NCI-H2029 treated with DMSO at 0.1 percent for 48 hours (cell line): ENCODE results near the gene SIRT3.
"Not testable (repeated sequence)": the region's sequence is repeated elsewhere in the genome, so short reads cannot be mapped to it uniquely, and the experiment has no call there.

Experiments
- DNase-seq: peaks from one replicate; lab custom pipeline; 2025; lab: John Stamatoyannopoulos, UW

SIRT3 gene

DNA sequence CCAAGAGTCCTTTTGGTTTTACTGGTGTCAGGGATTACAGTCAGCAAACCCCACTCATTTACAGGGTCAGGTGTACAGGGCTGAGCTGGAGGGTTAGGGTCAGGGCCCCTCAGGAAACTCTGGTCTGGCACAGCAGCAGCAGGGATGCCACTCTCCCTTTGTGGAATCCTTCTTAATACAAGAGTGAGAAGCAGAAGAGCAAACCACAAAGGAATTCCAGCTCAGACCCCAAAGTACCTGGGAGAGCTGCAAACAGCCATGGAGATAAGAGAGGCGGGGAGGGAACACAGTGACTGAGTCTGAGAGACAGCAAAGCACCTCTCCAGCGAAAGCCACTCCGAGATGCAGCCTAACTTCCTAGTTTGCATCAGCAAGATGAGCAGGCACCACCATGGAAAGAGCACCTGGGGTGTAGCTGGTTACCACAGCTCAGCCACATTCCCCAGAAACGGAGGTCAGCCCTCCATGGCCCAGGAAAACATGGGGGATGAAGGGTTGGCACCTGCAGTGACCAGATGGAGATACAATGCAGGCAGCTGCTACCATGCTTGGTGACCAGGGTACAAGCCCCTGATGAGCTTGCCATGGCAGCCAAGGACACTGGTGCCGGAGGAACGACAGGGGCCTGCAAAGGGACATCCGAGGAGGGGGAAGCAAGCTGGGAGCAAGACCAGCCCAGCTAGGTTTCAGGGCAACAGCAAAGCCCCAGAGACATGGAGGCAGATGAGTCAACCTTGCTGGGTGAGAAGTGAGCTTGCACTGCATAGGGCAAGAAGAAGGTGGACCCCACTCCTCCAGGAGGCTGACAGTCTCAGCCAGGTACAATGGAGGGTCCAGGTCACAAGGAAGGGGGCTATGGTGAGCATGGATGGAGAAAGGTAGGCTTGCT, 32.8 kb downstream of the SIRT3 start:
- no peak for DNase-seq

DNA sequence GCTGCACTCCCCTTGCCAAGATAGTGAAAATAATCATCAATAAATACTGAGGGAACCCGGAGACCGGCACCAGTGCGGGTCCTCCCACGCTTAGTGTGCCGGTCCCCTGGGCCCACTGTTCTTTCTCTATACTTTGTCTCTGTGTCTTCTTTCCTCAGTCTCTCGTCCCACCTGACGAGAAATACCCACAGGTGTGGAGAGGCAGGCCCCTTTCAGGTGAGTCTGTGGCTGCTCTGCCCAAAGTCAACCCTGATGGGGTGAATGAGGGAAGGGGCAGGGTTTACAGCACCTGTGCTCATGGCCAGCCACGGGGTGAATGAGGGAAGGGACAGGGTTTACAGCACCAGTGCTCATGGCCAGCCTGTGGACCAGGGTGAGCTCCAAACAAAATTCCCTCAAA, 33.7 kb downstream of the SIRT3 start:
- no peak for DNase-seq

DNA sequence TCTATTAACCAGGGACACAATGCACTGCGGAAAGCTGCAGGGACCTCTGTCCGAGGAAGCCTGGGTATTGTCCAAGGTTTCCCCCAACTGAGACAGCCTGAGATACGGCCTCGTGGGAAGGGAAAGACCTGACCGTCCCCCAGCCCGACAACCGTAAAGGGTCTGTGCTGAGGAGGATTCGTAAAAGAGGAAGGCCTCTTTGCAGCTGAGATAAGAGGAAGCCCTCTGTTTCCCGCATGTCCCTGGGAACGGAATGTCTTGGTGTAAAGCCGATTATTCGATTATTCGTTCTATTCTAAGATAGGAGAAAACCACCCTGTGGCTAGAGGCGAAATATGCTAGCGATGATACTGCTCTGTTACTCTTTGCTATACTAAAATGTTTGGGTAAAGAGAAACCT, 34.2 kb downstream of the SIRT3 start:
- no peak for DNase-seq

DNA sequence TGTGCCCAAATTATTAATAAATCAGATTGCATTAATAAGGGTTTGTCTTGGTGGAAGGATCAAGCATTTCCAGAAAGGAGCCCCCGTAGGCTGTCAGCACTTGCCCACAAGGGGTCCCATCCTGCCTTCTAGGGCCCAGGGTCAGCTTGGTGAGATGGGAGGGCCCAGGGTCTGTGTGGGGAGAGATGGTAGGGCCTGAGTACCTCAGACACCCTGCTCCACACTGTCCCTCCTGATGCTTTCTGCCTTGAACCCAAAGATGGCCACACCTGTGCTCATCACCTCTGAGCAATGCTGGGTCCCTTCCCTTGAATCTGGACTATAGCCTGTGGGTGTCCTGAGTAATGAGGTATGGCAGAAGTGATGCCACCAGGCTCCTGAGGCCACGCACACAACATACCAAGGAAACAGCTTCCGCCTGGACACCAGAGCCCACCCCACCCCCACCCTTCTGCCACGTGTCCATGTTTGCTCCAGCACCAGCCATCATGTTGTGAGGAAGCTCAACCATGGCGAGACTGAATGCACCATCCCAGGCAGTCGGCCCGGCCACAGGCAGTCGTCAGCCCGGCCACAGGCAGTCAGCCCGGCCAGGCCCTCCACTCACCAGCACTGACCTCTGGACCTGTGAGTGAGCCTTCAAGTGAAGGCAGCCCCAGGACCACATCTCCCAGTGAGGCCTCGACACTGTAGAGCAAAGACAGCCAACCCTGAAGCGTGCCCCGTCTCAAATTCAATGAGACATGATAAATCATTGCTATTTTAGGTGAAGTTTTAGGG, 35.7 kb downstream of the SIRT3 start:
- no peak for DNase-seq

DNA sequence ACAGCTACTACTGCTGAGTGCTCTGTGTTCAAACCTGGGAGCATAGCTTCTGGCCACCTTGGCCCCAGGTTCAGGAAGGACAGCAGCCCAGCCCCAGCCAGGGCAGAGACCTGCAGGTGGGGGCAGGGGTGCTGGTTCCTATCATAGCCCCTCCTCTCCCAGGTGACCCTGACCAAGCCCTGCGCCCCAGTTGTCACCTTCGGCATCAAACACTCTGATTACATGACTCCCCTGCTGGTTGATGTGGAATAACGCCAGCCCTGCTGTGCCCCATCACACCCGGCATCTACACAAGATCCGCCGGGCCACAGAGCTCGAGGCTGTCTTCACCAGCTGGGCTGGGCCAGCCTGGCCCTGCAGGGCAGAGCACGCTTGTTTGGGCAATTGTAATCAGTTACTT, 36.4 kb downstream of the SIRT3 start:
- DNase-seq: no peak

DNA sequence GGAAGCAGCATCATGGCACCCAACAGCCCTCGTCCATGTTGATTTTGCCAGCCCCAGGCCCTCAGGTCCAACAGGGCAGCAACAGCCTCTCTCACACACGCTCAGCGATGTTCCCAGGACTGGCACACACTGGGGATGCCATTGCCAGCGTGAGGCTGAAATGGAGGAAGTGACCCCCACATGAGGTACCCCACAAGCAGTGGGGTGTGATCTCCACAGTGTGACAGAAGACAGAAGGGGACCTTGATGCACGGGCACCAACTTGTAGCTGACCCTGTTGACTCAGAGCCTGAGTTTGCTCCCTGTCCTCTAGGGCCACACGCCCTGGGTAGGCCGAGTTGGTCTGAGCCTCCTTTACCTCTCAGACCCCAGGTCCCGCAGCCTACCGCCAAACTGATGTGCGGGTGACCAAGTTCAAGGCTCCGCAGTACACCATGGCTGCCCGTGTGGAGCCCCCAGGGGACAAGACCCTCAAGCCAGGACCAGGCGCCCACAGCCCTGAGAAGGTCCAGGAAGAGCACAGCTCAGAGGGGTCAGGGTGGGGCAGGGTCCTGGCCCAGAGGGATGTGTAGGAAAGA, 37.0 kb downstream of the SIRT3 start:
- DNase-seq: no peak

DNA sequence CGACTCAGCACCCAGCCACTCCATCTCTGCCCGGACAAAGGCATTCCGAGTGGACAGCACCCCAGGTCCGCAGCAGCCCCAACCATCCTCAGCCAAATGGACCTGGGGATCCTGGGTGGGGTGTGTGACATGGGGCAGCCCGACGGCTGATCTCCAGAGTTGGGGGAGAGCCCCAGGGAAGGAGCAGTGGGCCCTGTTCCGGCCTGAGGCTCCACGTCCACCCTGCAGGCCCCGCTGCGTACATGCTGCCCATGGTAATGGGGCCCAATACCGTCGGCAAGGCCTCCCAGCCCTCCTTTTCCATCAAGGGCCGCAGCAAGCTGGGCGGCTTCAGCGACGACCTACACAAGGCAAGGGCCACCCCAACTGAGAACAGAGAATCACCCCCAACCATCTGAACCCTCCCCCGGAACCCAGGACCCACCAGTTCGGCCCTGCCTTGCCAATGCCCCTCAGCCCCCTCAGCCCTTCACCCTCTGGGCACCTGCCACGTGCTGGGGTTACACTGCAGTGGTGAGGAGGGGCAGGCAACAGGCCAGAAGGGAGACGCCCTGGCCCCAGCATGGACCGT, 37.8 kb downstream of the SIRT3 start:
- DNase-seq: no peak

DNA sequence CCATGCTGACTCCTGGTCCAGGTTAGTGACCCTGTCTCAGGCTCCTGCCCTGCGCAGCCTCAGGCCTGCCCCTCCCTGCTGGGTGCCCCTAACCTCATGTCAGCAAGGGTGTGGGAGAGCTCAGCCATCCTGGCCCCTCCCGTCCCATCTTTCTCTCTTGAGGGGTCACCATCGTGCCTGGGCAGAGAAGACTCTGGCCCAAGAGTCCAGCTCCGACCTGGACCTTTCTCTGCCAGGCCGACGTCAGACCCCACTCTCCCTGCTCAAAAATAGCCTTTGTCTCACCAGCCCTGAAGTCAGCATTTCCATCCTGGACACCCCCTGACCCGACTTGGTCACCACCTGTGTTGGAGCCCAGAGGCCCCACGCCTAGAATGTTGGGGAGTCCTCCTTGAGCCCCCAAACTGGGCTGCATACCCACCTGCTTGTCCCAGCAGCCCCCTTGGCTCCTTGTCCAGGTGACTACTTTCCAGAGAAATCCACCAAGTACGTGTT, 38.4 kb downstream of the SIRT3 start:
- no peak for DNase-seq

DNA sequence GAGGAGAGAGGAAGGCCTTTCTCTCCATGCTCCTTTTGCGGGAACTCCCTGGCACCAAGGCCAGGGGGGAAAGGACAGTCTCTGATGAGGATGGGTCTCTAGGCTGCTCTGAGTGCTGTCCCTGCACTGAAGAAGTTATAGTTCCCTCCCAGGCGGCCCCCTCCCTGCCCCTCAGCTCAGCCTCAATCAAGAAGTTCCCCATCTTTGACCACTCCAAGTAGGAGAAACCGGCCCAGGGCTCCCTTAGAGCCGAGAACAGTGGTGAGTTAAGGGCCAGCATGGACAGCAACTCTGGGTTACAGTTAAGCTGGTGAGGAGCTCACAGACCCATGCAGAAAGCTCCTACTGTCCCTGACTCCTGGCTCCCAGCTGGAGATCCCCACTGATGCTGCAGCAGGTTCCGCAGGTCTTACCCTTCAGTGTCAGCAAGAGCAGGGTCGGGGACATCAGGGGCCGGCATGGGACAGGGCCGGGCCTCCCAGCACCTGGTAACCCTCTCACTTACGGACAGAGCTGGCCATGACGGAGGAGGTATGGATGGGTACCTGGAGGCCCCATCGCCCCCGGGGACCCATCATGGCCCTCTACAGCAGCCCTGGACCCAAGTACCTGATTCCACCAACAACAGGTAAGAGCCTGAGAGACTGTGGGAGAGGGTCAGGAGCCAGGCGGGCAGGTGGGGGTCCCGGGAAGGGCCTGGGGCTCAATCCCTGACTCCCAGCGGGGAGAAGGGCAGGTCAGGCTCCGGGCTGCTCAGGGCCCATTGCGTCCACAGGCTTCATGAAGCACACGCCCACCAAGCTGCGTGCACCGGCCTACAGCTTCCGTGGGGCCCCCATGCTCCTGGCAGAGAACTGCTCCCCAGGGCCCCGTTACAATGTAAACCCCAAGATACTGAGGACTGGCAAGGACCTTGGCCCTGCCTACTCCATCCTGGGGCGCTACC, 39.1 kb downstream of the SIRT3 start:
- no peak for DNase-seq

DNA sequence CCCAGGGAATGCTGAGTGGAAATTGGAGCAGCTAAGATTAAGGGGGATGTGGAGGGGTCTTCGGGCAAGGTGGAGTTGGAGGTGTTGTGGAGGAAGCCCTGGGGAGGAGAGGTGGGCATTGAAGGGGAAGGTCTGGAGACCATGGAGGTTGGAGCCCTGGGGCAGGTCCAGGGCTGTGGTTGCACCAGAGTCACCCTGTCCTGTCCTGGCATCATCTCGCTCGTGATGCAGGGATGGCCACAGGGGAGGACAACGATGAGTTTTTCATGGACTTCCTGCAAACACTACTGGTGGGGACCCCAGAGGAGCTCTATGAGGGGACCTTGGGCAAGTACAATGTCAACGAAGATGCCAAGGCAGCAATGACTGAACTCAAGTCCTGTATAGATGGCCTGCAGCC, 42.7 kb downstream of the SIRT3 start:
- DNase-seq: not testable (repeated sequence)

DNA sequence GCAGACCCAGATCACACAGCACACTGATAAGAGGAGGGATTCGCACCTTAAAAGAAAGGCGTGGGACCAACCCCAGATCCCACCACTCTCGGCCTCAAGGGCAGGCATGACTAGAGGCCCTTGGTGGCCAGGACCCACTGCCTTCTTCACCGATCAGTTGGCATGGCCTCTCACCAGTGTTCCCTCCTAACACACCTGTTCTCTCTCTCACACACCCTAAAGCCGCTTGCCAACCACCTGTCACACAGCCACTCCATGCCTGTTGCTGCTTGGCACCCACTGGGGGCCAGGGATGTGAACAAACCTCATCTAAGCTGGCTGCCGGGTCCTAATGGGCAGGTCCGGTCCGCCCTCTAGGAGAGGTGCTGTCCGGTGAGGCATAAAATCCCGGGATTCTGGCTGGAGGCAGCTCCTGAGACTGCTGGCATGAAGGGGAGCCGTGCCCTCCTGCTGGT, 43.4 kb downstream of the SIRT3 start, which contains the start of gene SCGB1C1:
SCGB1C1 (plus strand) TSS at position 405 of the 455 bp plus-strand sequence; CDS start at position 427, 22 bp downstream.
- DNase-seq: not testable (repeated sequence)

DNA sequence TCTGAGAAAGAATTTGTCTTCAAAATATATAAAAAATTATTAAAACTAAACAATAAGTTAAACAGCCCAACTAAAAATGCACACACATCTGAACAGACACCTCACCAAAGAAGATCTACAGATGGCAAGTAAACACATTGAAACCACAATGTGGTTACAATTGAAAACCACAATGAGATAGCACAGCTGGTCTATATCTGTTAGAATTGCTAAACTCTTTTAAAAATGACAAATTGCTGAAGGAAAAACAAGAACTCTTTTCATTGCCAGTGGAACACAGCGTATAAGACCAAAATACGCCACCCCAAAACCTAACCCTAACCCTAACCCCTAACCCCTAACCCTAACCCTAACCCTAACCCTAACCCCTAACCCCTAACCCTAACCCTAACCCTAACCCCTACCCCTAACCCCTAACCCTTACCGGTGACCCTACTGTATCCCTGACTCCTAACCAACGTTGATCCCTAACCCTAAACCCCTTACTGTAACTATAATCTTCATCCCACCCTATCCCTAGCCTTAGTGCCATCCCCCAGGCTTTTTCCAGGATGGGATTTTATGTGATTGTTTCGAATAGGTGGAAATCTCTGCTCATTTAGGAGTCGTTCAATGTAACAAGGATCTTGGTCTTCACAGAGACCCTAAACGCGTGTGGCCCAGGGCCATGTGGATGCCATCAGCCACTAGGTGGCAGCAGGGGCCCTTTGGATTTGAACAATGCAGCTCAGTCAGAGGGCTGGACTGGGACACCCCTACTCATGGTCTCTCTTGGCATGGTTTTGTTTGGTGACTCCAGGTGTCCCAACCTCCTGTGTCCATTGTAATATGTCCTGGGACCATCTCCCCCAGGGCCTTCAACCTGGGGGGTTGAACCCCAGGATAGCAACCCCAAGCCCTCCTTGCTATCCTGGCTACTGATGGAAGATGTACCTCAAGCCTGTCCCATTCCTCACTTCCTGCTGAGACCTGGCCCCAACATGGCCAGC, 44.4 kb downstream of the SIRT3 start:
- DNase-seq: not testable (repeated sequence)

DNA sequence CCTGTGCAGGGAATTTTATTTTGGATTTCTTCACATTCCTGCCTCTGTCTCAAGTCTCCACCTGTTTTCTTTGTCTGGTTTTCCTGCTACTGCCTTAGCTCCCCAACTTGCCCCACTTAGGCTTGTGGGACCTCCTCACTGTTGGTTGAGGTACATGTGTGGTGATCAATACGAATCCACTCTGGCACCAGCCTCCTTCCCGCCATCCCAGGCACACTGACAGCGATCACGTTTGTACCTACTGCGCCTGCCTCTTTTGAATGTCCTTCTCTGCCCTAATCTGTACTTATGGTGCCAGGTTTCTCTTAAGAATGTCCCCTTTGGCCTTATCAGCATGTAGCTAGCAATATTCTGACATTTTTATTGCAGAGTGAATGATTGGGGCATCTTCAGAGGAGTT, 45.6 kb downstream of the SIRT3 start:
- DNase-seq: not testable (repeated sequence)

DNA sequence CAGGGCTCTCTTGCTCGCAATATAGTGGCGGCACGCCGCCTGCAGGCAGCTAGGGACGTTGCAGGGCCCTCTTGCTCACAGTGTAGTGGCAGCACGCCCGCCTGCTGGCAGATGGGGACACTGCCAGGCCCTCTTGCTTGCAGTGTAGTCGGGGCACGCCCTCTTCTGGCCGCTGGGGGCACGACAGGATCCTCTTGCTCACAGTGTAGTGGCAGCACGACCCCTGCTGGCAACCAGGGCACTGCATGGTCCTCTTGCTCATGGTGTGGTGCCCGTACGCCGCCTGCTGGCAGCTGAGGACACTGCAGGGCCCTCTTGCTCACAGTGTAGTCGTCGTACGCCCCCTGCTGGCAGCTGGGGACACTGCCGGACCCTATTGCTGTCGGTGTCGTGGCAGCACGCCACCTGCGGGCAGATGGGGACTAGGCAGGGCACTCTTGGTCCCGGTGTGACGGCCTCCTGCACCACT, 46.3 kb downstream of the SIRT3 start:
- DNase-seq: not testable (repeated sequence)

DNA sequence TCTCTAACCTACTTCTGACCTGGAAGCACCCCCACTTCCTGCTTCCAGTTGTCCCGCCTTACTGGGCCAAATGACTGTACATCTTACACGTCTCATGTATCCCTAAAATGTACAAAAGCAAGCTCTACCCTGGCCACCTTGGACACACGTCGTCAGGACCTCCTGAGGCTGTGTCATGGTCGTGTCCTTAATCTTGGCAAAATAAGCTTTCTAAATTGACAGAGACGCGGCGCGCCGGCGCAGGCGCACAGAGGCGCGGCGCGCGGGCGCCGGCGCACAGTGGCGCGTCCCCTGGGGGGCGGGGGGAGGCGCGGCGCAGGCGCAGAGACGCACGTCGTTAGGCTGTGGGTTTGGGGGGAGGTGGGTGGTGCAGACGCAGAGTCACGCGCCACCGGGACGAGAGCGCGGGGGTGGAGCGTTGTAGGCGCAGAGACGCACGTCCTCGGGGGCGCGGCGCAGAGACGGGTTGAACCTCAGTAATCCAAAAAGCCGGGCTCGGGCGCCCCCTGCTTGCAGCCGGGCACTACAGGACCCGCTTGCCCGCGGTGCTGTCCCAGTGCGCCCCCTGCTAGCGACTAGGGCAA, 46.9 kb downstream of the SIRT3 start:
- not testable (repeated sequence) for DNase-seq

DNA sequence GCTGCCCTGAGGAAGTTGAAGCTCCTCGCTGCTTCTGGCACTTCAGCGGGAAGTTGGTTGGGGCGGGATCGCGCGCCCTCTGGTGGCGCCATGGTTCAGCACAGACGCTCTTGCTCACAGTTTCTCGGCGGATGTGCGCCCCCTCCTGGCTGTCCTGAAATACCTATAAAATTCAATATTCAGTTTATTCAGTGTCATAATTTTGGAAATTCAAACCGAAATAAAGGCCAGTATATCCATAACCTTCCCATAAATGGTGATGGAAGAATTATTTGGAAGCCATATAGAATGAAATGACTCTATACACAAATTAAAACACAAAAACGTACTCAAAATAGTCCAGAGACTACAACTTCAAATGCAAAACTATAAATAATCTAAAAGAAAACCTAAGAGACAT, 55.9 kb downstream of the SIRT3 start:
- DNase-seq: not testable (repeated sequence)
